Spleen (tissue), 11 donors: ENCODE results near the gene BTK. TPM values are rescaled to one million over a fixed set of nuclear protein-coding genes. Genes with fewer than 3 reads are reported as not detected.

Experiments used
- DNase-seq: peaks from one replicate; pipeline ENCODE4 v3.0.0-alpha.2; 2020
- H3K27ac ChIP-seq, 8 donors: fragments of 200-600 bp; sonication (generic) in 7 of 8; 1 replicate in 4 of 8; 2 replicates in 4 of 8; pipeline versions ENCODE4 v1.5.0 to v1.8.0; 2016 to 2021; ENCODE audit warnings: inconsistent platforms in 4 of 8, mild to moderate bottlenecking in 4 of 8, moderate library complexity in 1 of 8
- H3K27me3 ChIP-seq, 7 donors: fragments of 200-600 bp; sonication (generic) in 6 of 7; replicated peaks in 1 of 7; 1 replicate in 4 of 7; 2 replicates in 3 of 7; pipeline versions ENCODE4 v1.5.0 to v1.8.0; 2016 to 2021; ENCODE audit warnings: inconsistent platforms in 3 of 7, mild to moderate bottlenecking in 1 of 7
- H3K36me3 ChIP-seq, 6 donors: fragments of 200-600 bp; sonication (generic) in 5 of 6; 1 replicate in 4 of 6; 2 replicates in 2 of 6; pipeline versions ENCODE4 v1.5.0 to v1.8.0; 2016 to 2021; ENCODE audit warnings: inconsistent platforms in 2 of 6
- H3K4me1 ChIP-seq, 6 donors: fragments of 200-600 bp; sonication (generic) in 5 of 6; 1 replicate in 3 of 6; 2 replicates in 3 of 6; pipeline versions ENCODE4 v1.5.0 to v1.8.0; 2016 to 2021; ENCODE audit warnings: inconsistent platforms in 3 of 6
- H3K4me3 ChIP-seq, 8 donors: fragments of 200-600 bp; sonication (generic) in 7 of 8; 1 replicate in 4 of 8; 2 replicates in 4 of 8; pipeline versions ENCODE4 v1.5.0 to v1.8.0; 2016 to 2021; ENCODE audit warnings: inconsistent platforms in 4 of 8, mild to moderate bottlenecking in 4 of 8, moderate library complexity in 2 of 8
- H3K9me3 ChIP-seq, 8 donors: fragments of 200-600 bp; sonication (generic) in 7 of 8; 1 replicate in 4 of 8; 2 replicates in 4 of 8; pipeline versions ENCODE4 v1.5.0 to v1.8.0; 2016 to 2021; ENCODE audit warnings: inconsistent platforms in 4 of 8
- CTCF ChIP-seq, 11 experiments: fragments of 200-600 bp in 7 of 11; fragments of 450-650 bp in 4 of 11; sonication (generic) in 4 of 11; IDR thresholded peaks in 8 of 11; conservative IDR thresholded peaks in 3 of 11; 1 replicate in 7 of 11; 2 replicates in 4 of 11; pipeline versions ENCODE4 v1.4.0 to v1.8.0; 2016 to 2021; ENCODE audit warnings: antibody characterized with exemption in 11 of 11, inconsistent platforms in 4 of 11, mild to moderate bottlenecking in 1 of 11
- POLR2A ChIP-seq, 3 donors: fragments of 450-650 bp; IDR thresholded peaks; one replicate each; pipeline ENCODE4 v1.5.1; 2017; ENCODE audit warnings: antibody characterized with exemption in 3 of 3, mild to moderate bottlenecking in 1 of 3
- POLR2AphosphoS5 ChIP-seq, 3 donors: sonication (generic); formaldehyde crosslinking; IDR thresholded peaks; one replicate each; pipeline ENCODE4 v1.5.1; 2017; ENCODE audit warnings: antibody characterized with exemption in 3 of 3
- WGBS, 5 donors: extraction: QIAGEN DNeasy Blood & Tissue Kit in 3 of 5; methylation state at CpG; one replicate each; pipeline versions ENCODE4 v1.1.5 to v1.1.7; 2013 to 2018; 5-methylcytosine and 5-hydroxymethylcytosine counted together
- intact Hi-C: fragments of 100-400 bp; cut with DNase I; formaldehyde crosslinking; loops from one replicate; pipeline ENCODE4 v1.15.0; 2023; ENCODE audit warnings: low total_unique reads
- polyA plus RNA-seq, 3 donors: library from polyadenylated mRNA; stranded (reverse); fragments of 200-250 nt; gene quantifications; one replicate each; pipeline ENCODE4 v1.2.1, GENCODE V29; 2013
- total RNA-seq, 7 donors: library from RNA; depleted of rRNA in 3 of 7; stranded (reverse); fragments of >200 nt in 3 of 7; fragmentation: NEBNext Ultra II Directional in 4 of 7; extraction: Animal tissue kit (Norgen Biotek cat#: 25700) in 4 of 7; gene quantifications; one replicate each; pipeline versions ENCODE4 v1.1.0 to v1.2.1, GENCODE V29; 2016 to 2021
- donor health status: healthy with polysubstance abuse.
- donor health status: DM: no; HTN: no; CAD: no; lungs with moderate emphysema.
- donor health status: DM: no; HTN: no; CAD: no.
- donor health status: Bipolar disorder and iron deficiency.
- donor health status: healthy.
- donor health status: DM: no; HTN: no; CAD: no.
- donor health status: DM: yes; HTN: yes; CAD: no.

The BTK gene
- total and polyA plus RNA-seq, 10 donors = 70.7 to 139 (median 82.6) TPM

- Histone ChIP-seq H3K36me3 (peaks cover 0 to 24% (median 8%) of the 10 kb centered on the region in 6 donors), H3K9me3 (no peaks in the 10 kb centered on the region), H3K27ac (peak overlapping the region; percentile 90 to 97 (median 93)), H3K4me3 (peak overlapping the region; percentile 42 to 73 (median 50)), H3K27me3 (no peaks in the 10 kb centered on the region), H3K4me1 (peaks cover 14 to 61% (median 36%) of the 10 kb centered on the region in 6 donors)
- 0 to 35% (median 0%) methylated on average over 8 of the region's 8 CpGs for WGBS, 5 donors
- no peak for TF ChIP-seq POLR2A (IDR thresholded peaks at IDR 0.05)
- TF ChIP-seq CTCF (IDR thresholded peaks at IDR 0.05 in 8 of 11, conservative IDR thresholded peaks at IDR 0.05 in 3 of 11) = no peak
- no peak for TF ChIP-seq POLR2AphosphoS5 (IDR thresholded peaks at IDR 0.05)
- no peak for DNase-seq
- intact Hi-C loops = no loop called here
Observed at GRCh38 chrX:101408532-101408841, 22.5 kb upstream of the BTK start.

GRCh38 chrX:101407748-101408531, 21.9 kb upstream of the BTK start, which contains the start of the genes GLA and HNRNPH2:
GLA (minus strand) TSS chrX:101407925; CDS start chrX:101407903, 22 bp downstream.
HNRNPH2 (plus strand) TSS chrX:101408222; CDS start chrX:101411989, 3,767 bp downstream.
- 0 to 34% (median 8%) methylated on average over 34 to 47 of the region's 47 CpGs for WGBS, 5 donors
- peak within 1 kb of the TSS; percentile 90 to 97 (median 93) for H3K27ac ChIP-seq
- H3K4me1 ChIP-seq = peaks cover 14 to 56% (median 34%) of the 10 kb centered on the region in 6 donors
- H3K9me3 ChIP-seq = no peaks in the 10 kb centered on the region
- peak within 1 kb of the TSS; percentile 42 to 73 (median 52) for H3K4me3 ChIP-seq
- no peaks in the 10 kb centered on the region for H3K27me3 ChIP-seq
- peak; percentile 81 to 98 (median 82) for TF ChIP-seq POLR2AphosphoS5 (IDR thresholded peaks at IDR 0.05)
- peak in 6 of 11 experiments; percentile 21 to 41 (median 28) for TF ChIP-seq CTCF (IDR thresholded peaks at IDR 0.05 in 8 of 11, conservative IDR thresholded peaks at IDR 0.05 in 3 of 11)
- TF ChIP-seq POLR2A (IDR thresholded peaks at IDR 0.05) = peak in 2 of 3 donors; percentile 9 to 64
- peak; percentile 93 for DNase-seq
- H3K36me3 ChIP-seq = peaks cover 0 to 24% (median 7%) of the 10 kb centered on the region in 6 donors
- intact Hi-C loops = no loop called here

GRCh38 chrX:101407167-101407747, 21.3 kb upstream of the BTK start:
- Histone ChIP-seq H3K9me3 (no peaks in the 10 kb centered on the region), H3K4me3 (peak overlapping the region; percentile 31 to 73 (median 52)), H3K4me1 (peaks cover 14 to 49% (median 34%) of the 10 kb centered on the region in 6 donors), H3K27ac (peak overlapping the region; percentile 51 to 97 (median 93)), H3K36me3 (peaks cover 0 to 24% (median 3%) of the 10 kb centered on the region in 6 donors), H3K27me3 (no peaks in the 10 kb centered on the region)
- WGBS, 5 donors = 0 to 32% (median 1%) methylated on average over 12 to 15 of the region's 15 CpGs
- TF ChIP-seq CTCF (IDR thresholded peaks at IDR 0.05 in 8 of 11, conservative IDR thresholded peaks at IDR 0.05 in 3 of 11) (no peak), POLR2A (IDR thresholded peaks at IDR 0.05) (no peak), POLR2AphosphoS5 (IDR thresholded peaks at IDR 0.05) (no peak)
- intact Hi-C loops = no loop called here
- DNase-seq = no peak

GRCh38 chrX:101399825-101400224, 13.8 kb upstream of the BTK start:
- no peak overlapping the region for H3K27ac ChIP-seq
- DNase-seq = no peak
- no peaks in the 10 kb centered on the region for H3K9me3 ChIP-seq
- WGBS, 5 donors = 80 to 96% (median 94%) methylated on average over 4 of the region's 4 CpGs
- no peak for TF ChIP-seq POLR2A (IDR thresholded peaks at IDR 0.05)
- no peak for TF ChIP-seq CTCF (IDR thresholded peaks at IDR 0.05 in 8 of 11, conservative IDR thresholded peaks at IDR 0.05 in 3 of 11)
- no peak for TF ChIP-seq POLR2AphosphoS5 (IDR thresholded peaks at IDR 0.05)
- intact Hi-C loops = no loop called here
- no peaks in the 10 kb centered on the region for H3K27me3 ChIP-seq
- no peak overlapping the region for H3K4me3 ChIP-seq
- peaks cover 0 to 86% (median 3%) of the 10 kb centered on the region in 6 donors for H3K36me3 ChIP-seq
- H3K4me1 ChIP-seq = peaks cover 0 to 6% (median 0%) of the 10 kb centered on the region in 6 donors
